HEK293T (cell line): ENCODE results near the gene FLNB.

Experiments used
- CTCF ChIA-PET: fragments of 350-600 bp; formaldehyde crosslinking; extraction: SDS; loops from one replicate; lab custom pipeline; 2021; ENCODE audit warnings: antibody characterized with exemption, inconsistent platforms; lab: Yijun Ruan, JAX
- POLR2A ChIA-PET: fragments of 350-600 bp; formaldehyde crosslinking; extraction: SDS; loops from one replicate; lab custom pipeline; 2020; ENCODE audit warnings: antibody characterized with exemption, inconsistent platforms; lab: Yijun Ruan, JAX
- DNase-seq: peaks from one replicate; pipeline ENCODE4 v3.0.0; 2012; ENCODE audit warnings: mixed read lengths; ENCODE audit errors: extremely low spot score
- ARNT ChIP-seq: fragments of 450-650 bp; IDR thresholded peaks from 2 replicates; pipeline ENCODE4 v1.6.1; 2017; ENCODE audit warnings: mild to moderate bottlenecking
- BHLHE40 ChIP-seq: fragments of 450-650 bp; IDR thresholded peaks from 2 replicates; pipeline ENCODE4 v1.6.1; 2016; ENCODE audit warnings: mild to moderate bottlenecking, moderate library complexity, borderline replicate concordance
- CTBP1 ChIP-seq: fragments of 450-650 bp; IDR thresholded peaks from 2 replicates; pipeline ENCODE4 v1.6.1; 2016; ENCODE audit warnings: borderline replicate concordance
- ELF4 ChIP-seq: fragments of 450-650 bp; IDR thresholded peaks from 2 replicates; pipeline ENCODE4 v1.6.1; 2017; ENCODE audit warnings: antibody characterized with exemption
- FOXA1 ChIP-seq: fragments of 450-650 bp; IDR thresholded peaks from 2 replicates; pipeline ENCODE4 v1.6.1; 2016; ENCODE audit warnings: mild to moderate bottlenecking
- FOXK2 ChIP-seq: fragments of 450-650 bp; IDR thresholded peaks from 2 replicates; pipeline ENCODE4 v1.6.1; 2016; ENCODE audit warnings: mild to moderate bottlenecking
- FOXM1 ChIP-seq: fragments of 450-650 bp; IDR thresholded peaks from 2 replicates; pipeline ENCODE4 v1.6.1; 2017; ENCODE audit warnings: mild to moderate bottlenecking, borderline replicate concordance
- HDGF ChIP-seq: fragments of 450-650 bp; IDR thresholded peaks from 2 replicates; pipeline ENCODE4 v1.6.1; 2017; ENCODE audit warnings: antibody characterized with exemption, borderline replicate concordance
- L3MBTL2 ChIP-seq: fragments of 450-650 bp; conservative IDR thresholded peaks from 2 replicates; pipeline ENCODE4 v1.6.1; 2016; ENCODE audit warnings: mild to moderate bottlenecking
- LEF1 ChIP-seq: fragments of 450-650 bp; IDR thresholded peaks from 2 replicates; pipeline ENCODE4 v1.6.1; 2017; ENCODE audit warnings: mild to moderate bottlenecking, borderline replicate concordance
- NFRKB ChIP-seq: fragments of 450-650 bp; IDR thresholded peaks from 2 replicates; pipeline ENCODE4 v1.6.1; 2016; ENCODE audit warnings: mild to moderate bottlenecking, moderate library complexity
- PKNOX1 ChIP-seq: fragments of 450-650 bp; IDR thresholded peaks from 2 replicates; pipeline ENCODE4 v1.6.1; 2016
- SP1 ChIP-seq: fragments of 450-650 bp; IDR thresholded peaks from 2 replicates; pipeline ENCODE4 v1.6.1; 2017
- SUZ12 ChIP-seq: fragments of 450-650 bp; IDR thresholded peaks from 2 replicates; pipeline ENCODE4 v1.6.1; 2016; ENCODE audit warnings: mild to moderate bottlenecking
- TARDBP ChIP-seq: fragments of 450-650 bp; IDR thresholded peaks from 2 replicates; pipeline ENCODE4 v1.6.1; 2016
- ZNF384 ChIP-seq: fragments of 450-650 bp; IDR thresholded peaks from 2 replicates; pipeline ENCODE4 v1.6.1; 2016

Gene FLNB

DNA sequence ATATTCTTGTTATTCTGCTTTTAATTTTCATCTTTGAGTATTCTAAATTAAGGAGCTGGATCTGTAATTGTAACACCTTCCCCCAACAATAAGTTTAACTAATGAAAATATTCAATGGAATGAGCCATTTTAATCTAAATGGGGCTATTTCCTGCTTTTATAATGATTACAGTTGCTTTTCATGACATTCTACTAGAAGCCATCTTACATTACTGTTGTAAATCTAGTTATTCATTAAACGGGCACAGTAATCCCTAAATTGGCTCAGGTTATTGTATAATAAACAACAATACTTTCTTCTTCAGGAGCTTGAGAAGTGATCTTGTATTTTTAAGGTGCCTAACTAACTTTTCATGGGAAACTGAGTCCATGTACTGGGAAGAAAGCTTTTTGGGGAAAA lies 8.5 kb downstream of the FLNB start:
- POLR2A ChIA-PET, result no interaction called here
- CTCF ChIA-PET, result no interaction called here
- DNase-seq, result no peak
- TF ChIP-seq CTBP1, result no peak
- no peak for TF ChIP-seq ELF4
- no peak for TF ChIP-seq L3MBTL2
- TF ChIP-seq ARNT, result no peak
- no peak for TF ChIP-seq FOXA1
- TF ChIP-seq ZNF384, result no peak
- TF ChIP-seq SP1, result no peak
- no peak for TF ChIP-seq HDGF
- TF ChIP-seq NFRKB, result no peak
- TF ChIP-seq FOXK2, result no peak
- no peak for TF ChIP-seq SUZ12

DNA sequence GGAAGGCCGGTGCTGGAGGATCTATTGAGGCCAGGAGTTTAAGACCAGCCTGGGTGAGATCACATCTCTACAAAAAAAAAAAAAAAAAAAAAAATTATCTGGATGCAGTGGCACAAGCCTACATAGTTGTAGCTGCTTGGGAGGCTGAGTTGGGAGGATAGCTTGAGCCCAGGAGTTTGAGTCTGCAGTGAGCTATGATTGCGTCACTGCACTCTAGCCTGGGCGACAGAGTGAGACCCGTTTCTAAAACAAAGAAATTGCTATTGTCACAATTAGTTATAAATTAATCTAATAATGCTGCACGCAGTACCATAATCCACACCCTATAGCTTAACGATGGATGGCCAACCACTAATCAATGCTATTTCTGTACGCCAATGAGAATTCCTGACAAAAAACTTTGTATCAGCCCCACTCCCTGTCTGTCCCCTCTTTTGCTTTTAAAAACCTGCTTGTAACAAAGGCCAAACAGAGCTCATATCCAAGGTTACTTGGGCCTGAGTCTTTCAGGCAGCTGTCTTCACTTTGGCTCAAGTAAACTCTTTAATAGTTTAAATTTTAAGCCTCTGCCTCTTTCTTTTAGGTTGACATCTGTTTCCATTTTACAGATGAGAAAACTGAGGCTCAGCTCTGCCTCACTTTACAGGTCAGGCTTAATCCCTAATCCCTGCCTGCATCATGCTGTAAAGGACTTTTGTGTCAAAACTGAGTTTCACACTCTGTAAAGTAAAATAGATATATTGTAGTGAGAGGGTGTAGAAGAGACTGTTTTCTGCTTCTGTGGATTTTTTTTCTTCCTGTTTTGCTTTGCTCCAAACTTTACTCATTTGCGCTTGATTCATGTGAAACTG lies 10.9 kb downstream of the FLNB start:
- ChIA-PET POLR2A (interaction anchor here (1.1 kb wide), 1 partner anchor 11 kb away, joined by 3 read pairs; no protein-coding TSS in a partner anchor), CTCF (interaction anchor here (0.8 to 1.4 kb wide), 3 partner anchors 8 to 148 kb away, joined by 3 to 4 read pairs (median 3); no protein-coding TSS in a partner anchor)
- no peak for DNase-seq
- no peak for TF ChIP-seq ARNT
- no peak for TF ChIP-seq SP1
- no peak for TF ChIP-seq BHLHE40
- TF ChIP-seq HDGF, result no peak
- no peak for TF ChIP-seq ZNF384
- no peak for TF ChIP-seq NFRKB
- no peak for TF ChIP-seq CTBP1
- TF ChIP-seq FOXK2, result no peak
- no peak for TF ChIP-seq L3MBTL2
- no peak for TF ChIP-seq FOXA1
- TF ChIP-seq TARDBP, result no peak
- no peak for TF ChIP-seq ELF4
- TF ChIP-seq PKNOX1, result no peak

- CTCF ChIA-PET, result no interaction called here
- DNase-seq, result no peak
- POLR2A ChIA-PET, result no interaction called here
- TF ChIP-seq LEF1 (no peak), BHLHE40 (no peak), SP1 (no peak), FOXA1 (no peak), CTBP1 (no peak), FOXK2 (no peak), TARDBP (no peak), ARNT (no peak)
Measured at GRCh38 chr3:58020783-58021071, 12.5 kb downstream of the FLNB start.

- no peak for DNase-seq
- no peak for TF ChIP-seq TARDBP
- TF ChIP-seq CTBP1, result no peak
- no peak for TF ChIP-seq LEF1
- TF ChIP-seq FOXA1, result no peak
- no peak for TF ChIP-seq FOXK2
- TF ChIP-seq PKNOX1, result no peak
- no peak for TF ChIP-seq SUZ12
- CTCF ChIA-PET, result interaction anchor here (0.7 kb wide), 1 partner anchor 14 kb away, joined by 3 read pairs; no protein-coding TSS in a partner anchor
- POLR2A ChIA-PET, result no interaction called here
Measured at GRCh38 chr3:58021072-58021959, 13.1 kb downstream of the FLNB start.

GRCh38 chr3:58021962-58022361 lies 13.7 kb downstream of the FLNB start:
- DNase-seq, result no peak
- ChIA-PET CTCF (interaction anchor here (0.6 to 1.0 kb wide), 2 partner anchors 16 to 145 kb away, joined by 3 to 6 read pairs; no protein-coding TSS in a partner anchor), POLR2A (no interaction called here)
- no peak for TF ChIP-seq FOXM1
- TF ChIP-seq HDGF, result no peak
- no peak for TF ChIP-seq ARNT
- no peak for TF ChIP-seq ZNF384
- no peak for TF ChIP-seq LEF1
- no peak for TF ChIP-seq FOXK2
- TF ChIP-seq TARDBP, result no peak
- no peak for TF ChIP-seq CTBP1
- no peak for TF ChIP-seq FOXA1
- no peak for TF ChIP-seq ELF4

GRCh38 chr3:58022490-58022889 lies 14.3 kb downstream of the FLNB start:
- no peak for DNase-seq
- ChIA-PET POLR2A (no interaction called here), CTCF (interaction anchor here (0.6 to 1.0 kb wide), 2 partner anchors 16 to 145 kb away, joined by 3 to 6 read pairs; no protein-coding TSS in a partner anchor)
- TF ChIP-seq TARDBP (no peak), LEF1 (no peak), ARNT (no peak), HDGF (no peak), NFRKB (no peak), PKNOX1 (no peak), ELF4 (no peak), ZNF384 (no peak)
